Measurements from ENCODE around the gene FBXO5. TPM values are rescaled to one million over a fixed set of nuclear protein-coding genes. Genes with fewer than 3 reads are reported as not detected.
"Not testable (repeated sequence)": the region's sequence is repeated elsewhere in the genome, so short reads cannot be mapped to it uniquely, and the experiment has no call there.

Gene FBXO5
- total and polyA plus RNA-seq, 5 experiments from 2014 or later: 4.3 to 7.8 (median 7.1) TPM

DNA sequence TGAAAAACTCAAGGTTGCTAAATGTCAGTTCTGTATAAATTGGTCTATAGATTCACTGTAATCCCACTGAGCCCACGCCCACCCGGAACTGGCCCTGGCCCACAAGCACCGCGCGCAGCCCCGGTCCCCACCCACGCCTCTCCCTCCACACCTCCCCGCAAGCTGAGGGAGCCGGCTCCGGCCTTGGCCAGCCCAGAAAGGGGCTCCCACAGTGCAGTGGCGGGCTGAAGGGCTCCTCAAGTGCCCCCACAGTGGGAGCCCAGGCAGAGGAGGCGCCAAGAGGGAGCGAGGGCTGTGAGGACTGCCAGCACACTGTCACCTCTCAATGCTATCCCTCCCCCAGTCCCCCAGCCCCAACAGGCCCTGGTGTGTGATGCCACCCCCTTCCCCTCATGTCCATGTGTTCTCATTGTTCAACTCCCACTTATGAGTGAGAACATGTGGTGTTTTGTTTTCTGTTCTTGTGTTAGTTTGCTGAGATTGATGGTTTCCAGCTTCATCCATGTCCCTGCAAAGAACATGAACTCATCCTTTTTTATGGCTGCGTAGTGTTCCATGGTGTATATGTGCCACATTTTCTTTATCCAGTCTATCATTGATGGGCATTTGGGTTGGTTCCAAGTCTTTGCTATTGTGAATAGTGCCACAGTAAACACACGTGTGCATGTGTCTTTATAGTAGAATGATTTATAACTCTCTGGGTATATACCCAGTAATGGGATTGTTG lies 16.5 kb downstream of the FBXO5 start:
- H3K9me3 Mint-ChIP-seq: peaks cover 13 to 68% (median 32%) of the 10 kb centered on the region in 9 donors
- DNase-seq, H3K4me3 Mint-ChIP-seq, H3K4me1 Mint-ChIP-seq, POLR2A ChIA-PET, H3K27ac Mint-ChIP-seq, ATAC-seq: not testable (repeated sequence)
- peaks cover 23 to 34% (median 30%) of the 10 kb centered on the region in 3 donors for H3K36me3 Mint-ChIP-seq
- peaks cover 0 to 10% (median 0%) of the 10 kb centered on the region in 5 donors for H3K27me3 Mint-ChIP-seq

DNA sequence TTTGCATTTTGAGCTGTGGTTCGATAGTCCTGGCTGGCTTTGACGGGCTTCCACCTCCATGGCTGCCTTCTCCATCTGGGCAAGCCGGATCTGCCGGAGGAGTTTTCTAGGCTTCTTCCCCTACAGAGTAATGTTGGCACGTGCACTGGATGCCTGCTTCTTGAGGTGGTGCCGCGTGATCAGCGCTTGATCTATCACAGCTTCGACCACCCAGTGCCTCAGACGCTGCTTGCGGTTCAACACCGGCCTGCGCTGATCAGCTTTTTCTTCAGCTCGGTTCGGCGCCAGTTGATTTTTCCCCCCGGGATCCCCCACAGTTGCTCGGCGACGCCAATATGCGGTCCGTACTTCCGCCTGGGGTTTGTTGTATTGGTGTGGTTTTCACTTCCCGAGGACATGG lies 23.5 kb downstream of the FBXO5 start:
- Mint-ChIP-seq H3K27me3 (peaks cover 7 to 27% (median 10%) of the 10 kb centered on the region in 5 donors), H3K36me3 (peaks cover 0 to 4% (median 2%) of the 10 kb centered on the region in 3 donors), H3K4me3 (no peak overlapping the region), H3K27ac (no peak overlapping the region), H3K9me3 (peaks cover 0 to 3% (median 0%) of the 10 kb centered on the region in 9 donors), H3K4me1 (no peaks in the 10 kb centered on the region)
- no peak for ATAC-seq
- POLR2A ChIA-PET: no interaction called here
- DNase-seq: no peak

DNA sequence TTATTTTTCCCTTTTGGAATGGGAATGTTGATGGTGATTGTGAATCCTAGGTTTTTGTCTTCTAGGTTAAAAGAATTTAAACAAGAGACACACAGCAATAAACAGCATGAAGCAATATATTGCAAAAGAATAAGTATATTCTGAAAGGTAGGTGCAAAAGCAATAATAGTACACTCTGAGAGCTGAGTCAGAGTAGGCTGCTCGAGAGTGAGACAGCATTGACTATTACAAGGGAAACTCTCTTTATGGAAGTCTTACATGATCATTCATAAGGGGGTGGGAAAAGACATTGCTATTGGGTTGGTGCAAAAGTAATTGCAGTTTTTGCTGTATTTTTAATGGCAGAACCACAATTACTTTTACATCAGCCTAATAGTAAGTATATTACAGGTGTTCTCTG lies 25.0 kb downstream of the FBXO5 start:
- POLR2A ChIA-PET: no interaction called here
- Mint-ChIP-seq H3K9me3 (peaks cover 0 to 3% (median 0%) of the 10 kb centered on the region in 9 donors), H3K4me3 (no peak overlapping the region), H3K36me3 (peaks cover 0 to 2% (median 0%) of the 10 kb centered on the region in 3 donors), H3K4me1 (no peaks in the 10 kb centered on the region), H3K27me3 (peaks cover 10 to 29% (median 10%) of the 10 kb centered on the region in 5 donors), H3K27ac (no peak overlapping the region)
- no peak for DNase-seq
- no peak for ATAC-seq

DNA sequence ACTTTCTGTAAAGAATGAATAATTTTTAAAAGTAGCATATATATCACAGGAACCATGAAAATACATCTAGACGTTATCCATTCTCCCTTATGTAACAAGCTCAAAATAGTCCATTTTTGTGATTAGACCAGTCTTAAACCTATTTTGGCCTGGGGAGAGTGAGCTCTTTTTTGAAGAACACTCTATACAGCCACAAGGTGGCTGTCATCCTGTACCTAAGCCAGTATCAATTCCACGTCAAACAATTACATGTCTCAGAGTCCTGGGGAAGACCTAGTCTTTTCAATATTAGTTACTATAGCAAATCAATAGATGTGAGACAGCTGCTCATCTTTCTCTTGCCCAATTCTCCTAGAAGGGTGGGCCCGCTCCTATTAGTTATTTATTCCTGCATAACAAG lies 28.4 kb downstream of the FBXO5 start:
- no peak for ATAC-seq
- peaks cover 0 to 3% (median 0%) of the 10 kb centered on the region in 9 donors for H3K9me3 Mint-ChIP-seq
- peaks cover 6 to 25% (median 19%) of the 10 kb centered on the region in 5 donors for H3K27me3 Mint-ChIP-seq
- H3K36me3 Mint-ChIP-seq: peaks cover 0 to 2% (median 0%) of the 10 kb centered on the region in 3 donors
- DNase-seq: no peak
- H3K27ac Mint-ChIP-seq: no peak overlapping the region
- POLR2A ChIA-PET: no interaction called here
- H3K4me1 Mint-ChIP-seq: no peaks in the 10 kb centered on the region
- no peak overlapping the region for H3K4me3 Mint-ChIP-seq

DNA sequence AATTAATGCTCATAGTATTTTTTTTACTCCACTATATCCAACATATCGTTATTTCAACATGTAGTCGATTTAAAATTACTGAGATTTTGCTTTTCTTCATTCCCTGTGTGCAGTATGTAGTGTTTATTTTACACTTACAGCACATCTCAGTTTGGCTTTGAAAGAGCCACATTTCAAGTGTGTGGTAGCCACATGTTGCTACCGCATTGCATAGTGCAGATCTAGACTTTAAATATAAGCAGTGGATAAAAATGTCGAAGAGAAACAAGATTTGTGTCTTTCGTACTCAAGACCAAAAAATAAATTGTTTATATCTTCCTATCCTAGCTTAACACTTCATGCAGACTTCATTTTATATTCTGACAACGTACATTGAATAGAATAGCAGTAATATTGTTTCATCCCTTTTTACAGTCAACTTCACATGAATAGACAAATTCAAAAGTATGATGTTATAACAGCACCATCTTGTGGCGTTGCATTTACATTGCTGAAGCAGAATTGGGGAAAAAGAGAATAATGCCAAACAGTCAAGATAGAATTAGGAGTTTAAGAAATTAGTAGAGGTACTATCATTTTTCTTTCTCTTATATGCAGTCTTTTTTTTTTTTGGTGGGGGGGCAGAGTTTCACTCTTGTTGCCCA lies 29.9 kb downstream of the FBXO5 start:
- POLR2A ChIA-PET: no interaction called here
- no peak for ATAC-seq
- peaks cover 2 to 6% (median 4%) of the 10 kb centered on the region in 4 donors for H3K4me1 Mint-ChIP-seq
- peaks cover 0 to 2% (median 0%) of the 10 kb centered on the region in 3 donors for H3K36me3 Mint-ChIP-seq
- peak in 1 of 10 donors; percentile 1 for DNase-seq
- peaks cover 7 to 25% (median 18%) of the 10 kb centered on the region in 5 donors for H3K27me3 Mint-ChIP-seq
- no peak overlapping the region for H3K27ac Mint-ChIP-seq
- H3K9me3 Mint-ChIP-seq: peaks cover 0 to 3% (median 0%) of the 10 kb centered on the region in 9 donors
- no peak overlapping the region for H3K4me3 Mint-ChIP-seq

DNA sequence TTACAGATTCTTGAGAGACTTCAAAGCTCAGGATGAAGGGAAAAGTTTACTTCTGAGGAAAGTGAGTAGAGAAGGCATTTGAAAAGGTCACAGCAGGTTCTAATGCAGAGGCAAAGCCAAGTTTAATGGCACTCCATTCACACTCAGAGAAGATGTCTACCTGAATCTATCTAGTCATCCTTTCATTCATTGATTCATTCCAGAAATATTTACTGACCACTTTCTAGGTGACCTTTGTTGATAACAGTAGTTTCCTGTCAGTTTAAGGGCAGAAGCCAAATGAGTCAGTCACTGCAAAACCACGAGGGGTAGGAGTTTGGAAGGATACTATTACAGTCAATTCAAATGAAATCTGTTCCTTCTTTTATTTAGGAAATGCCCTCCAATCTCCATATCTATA lies 30.8 kb downstream of the FBXO5 start:
- H3K27ac Mint-ChIP-seq: peak overlapping the region in 1 of 10 donors; percentile 15
- ATAC-seq (no peak), DNase-seq (no peak)
- peaks cover 7 to 29% (median 17%) of the 10 kb centered on the region in 5 donors for H3K27me3 Mint-ChIP-seq
- POLR2A ChIA-PET: no interaction called here
- peaks cover 0 to 3% (median 0%) of the 10 kb centered on the region in 9 donors for H3K9me3 Mint-ChIP-seq
- peaks cover 2 to 10% (median 6%) of the 10 kb centered on the region in 4 donors for H3K4me1 Mint-ChIP-seq
- no peak overlapping the region for H3K4me3 Mint-ChIP-seq
- peaks cover 0 to 2% (median 0%) of the 10 kb centered on the region in 3 donors for H3K36me3 Mint-ChIP-seq

DNA sequence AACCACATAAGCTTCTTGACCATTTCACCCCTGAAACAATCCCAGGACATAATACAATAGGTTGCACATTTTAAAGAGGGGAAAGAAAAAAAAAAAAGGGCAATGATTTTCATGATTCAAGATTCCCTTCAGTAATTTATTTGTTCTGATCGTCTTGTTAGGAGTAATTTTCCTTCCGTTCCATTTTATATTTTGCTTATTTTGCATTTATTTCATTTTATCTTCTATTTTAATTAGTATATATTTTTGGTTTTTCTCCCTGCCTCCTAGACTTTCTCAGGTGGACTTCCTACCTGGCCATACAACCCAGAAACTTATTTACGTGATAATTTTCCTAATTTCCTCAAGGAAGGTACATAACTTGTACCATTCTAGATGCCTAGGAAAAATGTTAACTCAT lies 32.6 kb downstream of the FBXO5 start:
- POLR2A ChIA-PET: no interaction called here
- Mint-ChIP-seq H3K4me3 (no peak overlapping the region), H3K4me1 (peaks cover 2 to 10% (median 6%) of the 10 kb centered on the region in 4 donors)

DNA sequence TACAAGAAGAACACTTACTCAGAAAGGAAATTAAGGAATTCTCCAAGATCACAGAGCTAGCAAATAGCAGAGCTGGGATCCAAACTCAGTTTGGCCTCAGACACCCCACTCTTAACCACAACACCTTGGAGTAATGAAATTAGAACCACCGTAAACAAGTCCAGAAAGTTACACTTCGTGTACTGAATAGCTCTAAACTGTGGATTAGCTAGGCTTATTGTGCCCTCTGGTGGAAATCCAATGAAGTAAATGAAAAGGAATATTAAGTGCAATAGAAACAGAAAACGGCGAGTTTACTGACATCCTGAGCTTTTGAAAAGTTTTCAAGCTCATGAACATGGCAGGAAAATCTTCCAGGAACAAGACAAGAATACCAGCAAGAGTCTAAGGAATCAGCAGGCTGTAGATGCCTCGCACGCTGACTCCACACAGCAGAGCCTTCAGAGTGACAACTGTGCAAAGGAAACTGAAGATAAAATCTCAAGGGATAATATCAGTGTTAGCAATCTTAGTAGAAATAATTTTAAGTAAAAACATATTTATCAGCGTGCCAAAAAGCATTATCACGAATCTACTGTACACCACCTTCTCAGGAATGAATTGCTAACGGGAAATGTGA lies 34.6 kb downstream of the FBXO5 start:
- H3K4me1 Mint-ChIP-seq: peaks cover 2 to 10% (median 6%) of the 10 kb centered on the region in 4 donors
- ATAC-seq (peak; percentile 50 to 56), DNase-seq (peak in 3 of 10 donors; percentile 17 to 40 (median 38))
- POLR2A ChIA-PET: no interaction called here
- no peak overlapping the region for H3K27ac Mint-ChIP-seq
- no peaks in the 10 kb centered on the region for H3K36me3 Mint-ChIP-seq
- H3K9me3 Mint-ChIP-seq: no peaks in the 10 kb centered on the region
- peak overlapping the region in 7 of 10 donors; percentile 0 to 49 (median 20) for H3K4me3 Mint-ChIP-seq
- peaks cover 7 to 30% (median 11%) of the 10 kb centered on the region in 5 donors for H3K27me3 Mint-ChIP-seq

More for the DNA sequence above, 32.6 kb downstream of the FBXO5 start:
- Mint-ChIP-seq H3K9me3 (no peaks in the 10 kb centered on the region), H3K27ac (no peak overlapping the region), H3K36me3 (no peaks in the 10 kb centered on the region), H3K27me3 (peaks cover 7 to 30% (median 11%) of the 10 kb centered on the region in 5 donors)
- DNase-seq (no peak), ATAC-seq (no peak)

DNA sequence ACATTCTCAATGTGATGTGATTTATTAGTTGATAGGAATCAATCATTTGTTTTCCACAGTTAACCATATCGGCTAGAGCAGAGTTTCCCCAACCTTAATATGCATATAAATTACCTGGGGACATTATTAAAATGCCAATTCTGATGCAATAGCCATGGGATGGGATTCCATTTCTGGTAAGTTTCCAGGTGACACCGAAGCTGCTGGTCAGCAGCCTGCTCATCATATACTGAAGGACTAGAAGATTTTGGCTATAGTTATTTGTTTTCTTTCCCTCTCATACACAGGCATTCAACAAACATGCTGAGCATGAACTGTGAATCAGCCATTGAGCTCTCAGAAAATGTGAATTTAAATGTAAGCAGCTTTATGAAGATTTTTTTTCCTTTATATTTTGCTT lies 35.8 kb downstream of the FBXO5 start:
- DNase-seq (no peak), ATAC-seq (no peak)
- POLR2A ChIA-PET: no interaction called here
- Mint-ChIP-seq H3K27me3 (peaks cover 8 to 31% (median 12%) of the 10 kb centered on the region in 5 donors), H3K9me3 (no peaks in the 10 kb centered on the region), H3K36me3 (no peaks in the 10 kb centered on the region), H3K4me1 (peaks cover 2 to 10% (median 6%) of the 10 kb centered on the region in 4 donors), H3K4me3 (no peak overlapping the region), H3K27ac (no peak overlapping the region)

DNA sequence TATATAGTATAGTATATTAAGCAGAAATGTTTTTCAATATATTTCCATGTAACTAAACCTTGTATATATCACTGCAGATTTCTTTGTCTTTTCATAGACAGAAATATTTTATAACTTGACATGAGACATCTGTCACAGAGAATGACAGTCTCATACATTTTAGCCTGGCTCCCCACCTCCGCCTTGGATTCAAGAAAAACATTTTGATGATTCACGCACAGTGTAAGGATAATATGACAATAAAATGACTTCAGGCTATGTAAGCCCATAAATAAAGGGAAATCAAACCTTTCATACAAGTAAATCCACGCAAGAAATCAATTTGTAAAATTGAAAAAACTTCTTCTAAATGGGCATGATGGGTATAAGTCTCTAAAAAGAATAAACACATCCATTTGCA lies 36.4 kb downstream of the FBXO5 start:
- no peaks in the 10 kb centered on the region for H3K9me3 Mint-ChIP-seq
- peaks cover 8 to 27% (median 12%) of the 10 kb centered on the region in 5 donors for H3K27me3 Mint-ChIP-seq
- DNase-seq (no peak), ATAC-seq (no peak)
- no peak overlapping the region for H3K27ac Mint-ChIP-seq
- no peak overlapping the region for H3K4me3 Mint-ChIP-seq
- H3K4me1 Mint-ChIP-seq: peaks cover 2 to 10% (median 6%) of the 10 kb centered on the region in 4 donors
- POLR2A ChIA-PET: no interaction called here
- H3K36me3 Mint-ChIP-seq: no peaks in the 10 kb centered on the region

DNA sequence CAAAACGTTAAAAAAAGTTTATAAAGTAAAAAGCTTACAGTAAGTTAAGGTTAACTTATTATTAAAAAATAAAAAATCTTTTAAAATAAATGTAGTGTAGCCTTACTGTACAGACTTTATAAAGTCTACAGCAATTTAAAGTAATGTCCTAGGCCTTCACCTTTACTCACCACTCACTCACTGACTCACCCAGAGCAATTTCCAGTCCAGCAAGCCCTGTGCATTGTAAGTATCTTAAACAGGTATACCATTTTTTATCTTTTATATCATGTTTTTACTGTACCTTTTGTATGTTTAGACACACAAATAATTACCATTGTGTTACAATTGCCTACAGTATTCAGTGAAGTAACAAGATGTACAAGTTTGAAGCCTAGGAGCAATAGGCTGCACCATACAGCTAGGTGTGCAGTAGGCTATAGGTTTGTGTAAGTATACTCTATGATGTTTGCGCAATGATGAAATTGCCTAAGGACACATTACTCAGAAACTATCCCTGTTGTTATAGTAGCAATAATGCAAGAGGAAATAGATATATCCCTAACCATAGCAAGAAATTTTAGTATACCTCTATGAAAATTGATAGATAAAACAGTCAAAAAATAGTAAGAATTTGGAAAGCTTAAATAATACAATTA lies 39.5 kb downstream of the FBXO5 start:
- POLR2A ChIA-PET: no interaction called here
- Mint-ChIP-seq H3K27me3 (peaks cover 6 to 29% (median 14%) of the 10 kb centered on the region in 5 donors), H3K4me1 (peaks cover 2 to 8% (median 6%) of the 10 kb centered on the region in 4 donors), H3K36me3 (peaks cover 0 to 2% (median 0%) of the 10 kb centered on the region in 3 donors), H3K9me3 (no peaks in the 10 kb centered on the region), H3K4me3 (no peak overlapping the region), H3K27ac (no peak overlapping the region)
- ATAC-seq (no peak), DNase-seq (no peak)

DNA sequence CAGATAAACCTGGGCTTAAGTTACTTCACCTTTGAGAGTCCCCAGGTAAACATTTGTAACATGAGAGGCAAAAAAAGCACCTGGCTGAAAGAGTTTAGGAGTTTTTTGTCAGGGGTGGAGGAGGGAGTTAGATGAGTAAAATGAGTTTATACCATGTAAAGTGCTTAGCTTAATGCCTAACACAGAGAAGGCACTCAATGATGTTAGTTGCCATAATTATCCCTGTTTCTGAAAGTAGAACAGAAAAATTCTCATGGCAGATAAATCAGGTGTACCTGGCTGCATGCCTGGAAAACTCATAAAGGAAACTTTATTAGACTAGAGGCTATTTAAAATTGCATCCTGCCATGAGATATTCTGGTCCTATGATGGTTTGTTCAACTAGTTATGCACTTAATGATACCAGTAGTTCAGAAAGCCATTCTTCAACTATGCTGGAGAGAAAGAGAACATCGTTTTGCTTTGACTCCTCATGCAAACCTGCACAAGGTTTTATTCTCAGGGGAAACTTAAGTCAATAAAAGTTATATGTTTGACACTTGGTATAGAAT lies 40.4 kb downstream of the FBXO5 start:
- peaks cover 0 to 2% (median 0%) of the 10 kb centered on the region in 3 donors for H3K36me3 Mint-ChIP-seq
- DNase-seq (no peak), ATAC-seq (no peak)
- POLR2A ChIA-PET: no interaction called here
- peaks cover 11 to 36% (median 17%) of the 10 kb centered on the region in 5 donors for H3K27me3 Mint-ChIP-seq
- H3K4me1 Mint-ChIP-seq: no peaks in the 10 kb centered on the region
- H3K9me3 Mint-ChIP-seq: no peaks in the 10 kb centered on the region
- H3K27ac Mint-ChIP-seq: no peak overlapping the region
- no peak overlapping the region for H3K4me3 Mint-ChIP-seq

All from naive thymus-derived CD8-positive, alpha-beta T cell (primary cell).